Left lung (tissue), 10 donors: ENCODE results near the gene IPO9. TPM values are rescaled to one million over a fixed set of nuclear protein-coding genes. Genes with fewer than 3 reads are reported as not detected.

Source experiments
- ATAC-seq: fragments of 200-7000 bp; cut with Tn5 transposase; one replicate; pipeline ENCODE4 v1.9.1; 2020; ENCODE audit warnings: moderate library complexity
- DNase-seq, 4 donors: peaks; one replicate each; pipeline ENCODE4 v3.0.0-alpha.2; 2013 to 2020
- H3K27ac ChIP-seq, 2 donors: fragments of 200-600 bp; sonication (generic) in 1 of 2; one replicate each; pipeline versions ENCODE4 v1.5.0 to v1.8.0; 2020 to 2021
- H3K27me3 ChIP-seq, 2 donors: fragments of 200-600 bp; sonication (generic) in 1 of 2; one replicate each; pipeline versions ENCODE4 v1.5.0 to v1.8.0; 2020 to 2021
- H3K36me3 ChIP-seq, 2 donors: fragments of 200-600 bp; sonication (generic) in 1 of 2; one replicate each; pipeline versions ENCODE4 v1.5.0 to v1.8.0; 2020 to 2021
- H3K4me1 ChIP-seq, 2 donors: fragments of 200-600 bp; one replicate each; pipeline ENCODE4 v1.8.0; 2021
- H3K4me3 ChIP-seq, 2 donors: fragments of 200-600 bp; sonication (generic) in 1 of 2; one replicate each; pipeline versions ENCODE4 v1.5.0 to v1.8.0; 2020 to 2021; ENCODE audit warnings: mild to moderate bottlenecking in 1 of 2
- H3K9me3 ChIP-seq, 2 donors: fragments of 200-600 bp; sonication (generic) in 1 of 2; one replicate each; pipeline versions ENCODE4 v1.5.0 to v1.8.0; 2020 to 2021
- CTCF ChIP-seq, 2 donors: fragments of 200-600 bp; sonication (generic) in 1 of 2; IDR thresholded peaks; one replicate each; pipeline versions ENCODE4 v1.5.0 to v1.8.0; 2021; ENCODE audit warnings: antibody characterized with exemption in 2 of 2
- intact Hi-C, 2 donors: fragments of 100-400 bp; cut with DNase I; formaldehyde crosslinking; loops; one replicate each; pipeline versions ENCODE4 v1.11.2 to v1.14.2; 2022
- polyA plus RNA-seq, 6 donors: library from polyadenylated mRNA; unstranded; fragments of 120-200 nt; gene quantifications; one replicate each; pipeline ENCODE4 v1.2.1, GENCODE V29; 2013; ENCODE audit not compliant: insufficient read length in 6 of 6
- total RNA-seq, 2 donors: library from RNA; stranded (reverse); fragmentation: NEBNext Ultra II Directional; extraction: Animal tissue kit (Norgen Biotek cat#: 25700); gene quantifications; one replicate each; pipeline ENCODE4 v1.2.1, GENCODE V29; 2021
- donor health status: DM: no; HTN: yes; CAD: no.
- donor health status: DM: no; HTN: no; CAD: no.

IPO9 gene
- total and polyA plus RNA-seq, 8 donors, result 49.3 to 94.0 (median 84.4) TPM

GRCh38 chr1:201921952-201922558, 93.1 kb downstream of the IPO9 start:
- no peak for ATAC-seq
- TF ChIP-seq CTCF (IDR thresholded peaks at IDR 0.05), result no peak
- H3K4me1 ChIP-seq, result peaks cover 1 to 7% of the 10 kb centered on the region in 2 donors
- H3K27ac ChIP-seq, result no peak overlapping the region
- intact Hi-C loops, result no loop called here
- H3K4me3 ChIP-seq, result no peak overlapping the region
- H3K36me3 ChIP-seq, result no peaks in the 10 kb centered on the region
- no peaks in the 10 kb centered on the region for H3K27me3 ChIP-seq
- DNase-seq, result no peak
- peaks cover 0 to 2% of the 10 kb centered on the region in 2 donors for H3K9me3 ChIP-seq

GRCh38 chr1:201925301-201925567, 96.3 kb downstream of the IPO9 start:
- no peak for TF ChIP-seq CTCF (IDR thresholded peaks at IDR 0.05)
- no peak for DNase-seq
- intact Hi-C loops, result no loop called here
- H3K27ac ChIP-seq, result no peak overlapping the region
- H3K9me3 ChIP-seq, result peaks cover 0 to 2% of the 10 kb centered on the region in 2 donors
- no peak overlapping the region for H3K4me3 ChIP-seq
- H3K27me3 ChIP-seq, result no peaks in the 10 kb centered on the region
- no peak for ATAC-seq
- H3K4me1 ChIP-seq, result no peaks in the 10 kb centered on the region
- H3K36me3 ChIP-seq, result no peaks in the 10 kb centered on the region

- Histone ChIP-seq H3K9me3 (peaks cover 0 to 2% of the 10 kb centered on the region in 2 donors), H3K27me3 (no peaks in the 10 kb centered on the region), H3K4me3 (no peak overlapping the region), H3K27ac (no peak overlapping the region), H3K4me1 (no peaks in the 10 kb centered on the region), H3K36me3 (no peaks in the 10 kb centered on the region)
- DNase-seq (no peak), ATAC-seq (no peak)
- intact Hi-C loops, result no loop called here
- no peak for TF ChIP-seq CTCF (IDR thresholded peaks at IDR 0.05)
Measured at GRCh38 chr1:201925981-201926645, 97.2 kb downstream of the IPO9 start.

- Histone ChIP-seq H3K36me3 (no peaks in the 10 kb centered on the region), H3K9me3 (no peaks in the 10 kb centered on the region), H3K27ac (no peak overlapping the region), H3K27me3 (no peaks in the 10 kb centered on the region), H3K4me1 (no peaks in the 10 kb centered on the region), H3K4me3 (no peak overlapping the region)
- ATAC-seq (no peak), DNase-seq (no peak)
- TF ChIP-seq CTCF (IDR thresholded peaks at IDR 0.05), result no peak
- intact Hi-C loops, result no loop called here
Measured at GRCh38 chr1:201928266-201928665, 99.3 kb downstream of the IPO9 start.

- no peaks in the 10 kb centered on the region for H3K36me3 ChIP-seq
- DNase-seq (no peak), ATAC-seq (no peak)
- no peak for TF ChIP-seq CTCF (IDR thresholded peaks at IDR 0.05)
- no peak overlapping the region for H3K27ac ChIP-seq
- H3K9me3 ChIP-seq, result no peaks in the 10 kb centered on the region
- no peaks in the 10 kb centered on the region for H3K27me3 ChIP-seq
- intact Hi-C loops, result no loop called here
- no peak overlapping the region for H3K4me3 ChIP-seq
- no peaks in the 10 kb centered on the region for H3K4me1 ChIP-seq
Measured at GRCh38 chr1:201930137-201930536, 101.2 kb downstream of the IPO9 start.
